ENCODE data around the gene RP9.
A peak's percentile ranks its signal among the peaks of the same experiment; 100 is the strongest.
"Not testable (repeated sequence)": the region's sequence is repeated elsewhere in the genome, so short reads cannot be mapped to it uniquely, and the experiment has no call there.

Gene RP9

DNA sequence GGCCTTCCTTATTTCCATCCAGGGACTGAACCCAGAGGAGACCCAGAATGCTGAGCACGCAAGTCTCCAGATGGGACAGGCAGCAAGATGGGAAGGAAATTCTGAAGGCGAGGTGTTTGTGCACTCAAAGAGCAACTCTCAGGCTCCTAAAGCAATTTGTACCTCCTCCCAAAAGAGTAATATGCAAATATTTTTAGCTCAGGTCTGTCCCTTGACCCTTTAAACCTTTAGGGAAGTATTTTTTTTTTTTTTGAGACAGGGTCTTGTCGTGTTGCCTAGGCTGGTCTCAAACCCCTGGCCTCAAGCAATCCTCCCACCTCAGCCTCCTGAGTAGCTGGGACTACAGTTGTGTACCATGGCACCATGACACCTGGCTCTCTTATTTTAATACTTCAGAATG lies 8.4 kb downstream of the RP9 start:
- no peak for DNase-seq

DNA sequence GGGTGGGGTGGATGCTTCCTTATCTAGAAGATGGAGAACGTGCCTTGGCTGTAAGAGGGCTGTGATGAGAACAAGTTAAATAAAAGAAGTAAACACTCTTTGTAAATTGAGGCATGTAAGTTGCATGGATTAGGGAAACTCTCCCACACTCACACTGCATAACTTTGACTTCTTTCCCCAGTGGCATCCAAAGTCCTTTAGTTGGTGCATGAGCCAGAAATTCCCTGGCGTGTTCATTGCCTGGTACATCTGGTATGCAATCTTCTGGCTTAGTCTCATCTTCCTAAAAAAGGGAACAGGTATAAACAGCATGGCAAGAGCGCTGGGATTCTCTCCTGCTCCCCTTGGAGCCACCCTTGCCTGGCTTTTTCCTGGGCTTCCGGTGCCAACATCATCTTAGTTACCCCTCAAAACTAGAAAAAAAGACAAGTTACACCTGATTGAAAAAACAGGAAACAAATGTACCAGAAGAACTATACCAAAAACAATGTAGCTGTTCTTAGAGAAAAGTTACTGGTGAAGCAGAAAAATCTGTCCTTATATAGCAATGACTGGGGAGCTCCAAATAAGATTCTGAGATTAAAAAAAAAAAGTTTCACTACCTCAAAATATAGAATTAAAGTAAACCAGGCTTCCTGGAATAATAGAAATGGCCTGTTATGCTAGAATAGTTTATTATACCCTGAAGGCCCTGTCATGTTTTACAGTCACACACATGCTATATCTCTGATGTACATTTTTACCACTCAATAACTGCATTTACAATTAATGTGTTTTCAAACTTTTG lies 9.9 kb downstream of the RP9 start:
- DNase-seq, result no peak

GRCh38 chr7:33094745-33095275 lies 14.4 kb downstream of the RP9 start:
- DNase-seq, result not testable (repeated sequence)

GRCh38 chr7:33093266-33093665 lies 15.9 kb downstream of the RP9 start:
- no peak for DNase-seq

GRCh38 chr7:33091641-33092191 lies 17.5 kb downstream of the RP9 start:
- no peak for DNase-seq

- no peak for DNase-seq
Measured at GRCh38 chr7:33091111-33091531, 18.1 kb downstream of the RP9 start.

DNA sequence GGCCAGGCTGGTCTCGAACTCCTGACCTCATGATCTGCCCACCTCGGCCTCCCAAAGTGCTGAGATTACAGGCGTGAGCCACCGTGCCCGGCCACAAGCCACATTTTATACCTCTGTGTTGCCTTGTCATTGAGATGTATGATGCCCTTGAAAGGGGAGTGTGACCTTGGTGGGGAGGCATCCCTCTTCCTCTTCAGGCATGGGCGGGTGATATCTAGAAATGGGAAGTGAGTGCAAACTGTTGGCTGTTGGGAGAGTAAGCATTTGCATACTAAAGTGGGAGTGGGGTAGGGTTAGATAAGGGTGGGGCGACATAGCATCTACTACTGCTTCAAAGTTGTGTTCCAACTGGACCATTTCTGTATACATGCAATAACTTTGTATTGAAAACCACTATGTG lies 20.1 kb downstream of the RP9 start:
- no peak for DNase-seq

DNA sequence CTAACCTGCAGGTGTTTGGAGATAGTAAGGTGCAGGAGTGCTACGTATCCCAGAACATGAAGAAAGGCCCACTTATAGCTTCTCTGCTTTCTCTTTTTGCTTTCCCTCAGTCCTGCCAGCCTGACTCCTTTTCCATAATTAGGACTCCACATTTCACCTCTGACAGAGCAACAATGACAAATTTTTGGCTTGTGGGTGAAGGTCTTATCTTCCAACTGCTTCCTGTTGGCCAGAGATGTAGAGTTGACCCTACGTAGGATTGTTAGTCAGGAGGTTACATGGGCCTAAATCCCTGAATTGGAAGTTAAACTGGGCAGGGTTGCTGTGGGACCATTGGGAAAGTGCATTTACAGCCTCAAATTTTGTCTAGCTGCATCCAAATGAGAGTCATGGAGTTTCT lies 21.3 kb downstream of the RP9 start:
- no peak for DNase-seq

DNA sequence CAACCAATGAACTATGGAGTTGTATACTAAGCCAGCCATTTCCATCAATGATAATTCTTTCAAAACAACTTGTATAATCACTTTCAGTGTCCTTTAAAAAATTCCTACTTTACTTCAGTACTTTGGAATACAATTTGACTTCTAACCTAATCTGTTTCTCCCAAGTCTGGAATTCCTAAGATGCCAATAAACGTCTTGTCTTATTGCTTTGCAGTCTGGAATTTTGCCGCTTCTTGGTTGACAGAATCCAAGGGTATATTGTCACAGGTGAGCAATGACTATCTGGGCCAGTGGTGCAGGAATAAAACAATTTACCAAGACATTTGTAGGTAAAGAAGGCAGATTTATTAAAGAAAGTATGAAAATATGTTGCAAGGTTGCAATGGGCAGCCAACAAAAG lies 21.8 kb downstream of the RP9 start:
- DNase-seq, result no peak

DNA sequence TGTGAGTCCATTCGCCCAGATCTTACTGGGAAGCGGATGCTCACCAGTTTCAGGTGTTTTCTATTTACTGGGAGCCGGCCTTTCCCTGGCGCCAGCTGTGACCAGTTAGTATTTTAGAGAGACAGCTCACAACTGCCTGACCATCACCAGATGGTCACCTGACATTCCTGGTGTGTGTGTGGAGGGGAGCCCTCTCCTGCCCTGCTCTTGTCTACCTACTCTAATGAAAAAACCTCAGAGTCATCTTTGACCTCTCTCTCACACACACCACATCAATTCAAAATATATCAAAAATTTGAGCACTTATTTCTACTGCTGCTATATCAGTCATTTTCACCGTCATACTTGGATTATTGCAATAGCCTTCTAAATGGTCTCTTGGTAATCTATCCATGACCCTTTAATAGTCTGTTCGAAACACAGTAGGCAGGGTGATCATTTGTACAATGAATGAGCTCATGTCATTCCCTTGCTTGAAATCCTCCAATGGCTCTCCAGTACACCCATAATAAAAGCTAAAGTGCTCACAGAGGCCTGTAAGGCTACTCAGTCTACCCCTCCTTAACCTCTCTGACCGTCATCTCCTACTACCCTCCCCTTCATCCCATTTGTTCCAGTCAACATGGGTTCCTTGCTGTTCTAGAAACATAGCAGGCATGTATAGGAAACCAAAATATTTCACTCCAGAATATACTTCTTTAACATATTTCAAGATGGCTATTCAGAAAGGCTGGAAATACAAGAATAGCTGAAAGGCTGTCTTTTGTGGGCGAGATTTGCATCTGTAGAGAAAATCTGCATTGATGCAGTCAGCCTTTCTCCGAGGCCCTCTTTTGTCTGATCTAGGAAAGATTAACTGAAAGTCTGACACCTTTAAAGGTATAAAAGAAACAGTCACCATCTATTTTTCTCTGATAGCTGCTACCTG lies 29.2 kb downstream of the RP9 start:
- no peak for DNase-seq

DNA sequence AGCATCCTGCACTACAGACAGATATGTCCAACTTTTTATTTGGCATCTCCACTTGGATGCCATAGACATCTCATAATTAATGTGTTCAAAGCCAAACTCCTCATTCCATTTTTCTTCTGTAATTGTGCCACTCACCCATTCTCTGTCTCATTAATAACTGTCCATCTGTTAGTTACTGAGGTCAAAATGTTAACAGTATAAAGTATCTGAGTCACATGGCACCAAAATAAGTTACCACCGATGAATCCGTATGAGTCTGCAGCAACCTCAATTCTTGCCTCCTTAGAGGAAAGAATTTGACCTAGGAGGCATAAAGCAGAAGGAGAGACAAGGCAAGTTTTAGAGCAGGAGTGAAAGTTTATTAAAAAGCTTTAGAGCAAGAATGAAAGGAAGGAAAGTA lies 30.1 kb downstream of the RP9 start:
- DNase-seq, result no peak

- DNase-seq, result no peak
Measured at GRCh38 chr7:33076737-33077136, 32.5 kb downstream of the RP9 start.

- no peak for DNase-seq
Measured at GRCh38 chr7:33075818-33076518, 33.2 kb downstream of the RP9 start.

DNA sequence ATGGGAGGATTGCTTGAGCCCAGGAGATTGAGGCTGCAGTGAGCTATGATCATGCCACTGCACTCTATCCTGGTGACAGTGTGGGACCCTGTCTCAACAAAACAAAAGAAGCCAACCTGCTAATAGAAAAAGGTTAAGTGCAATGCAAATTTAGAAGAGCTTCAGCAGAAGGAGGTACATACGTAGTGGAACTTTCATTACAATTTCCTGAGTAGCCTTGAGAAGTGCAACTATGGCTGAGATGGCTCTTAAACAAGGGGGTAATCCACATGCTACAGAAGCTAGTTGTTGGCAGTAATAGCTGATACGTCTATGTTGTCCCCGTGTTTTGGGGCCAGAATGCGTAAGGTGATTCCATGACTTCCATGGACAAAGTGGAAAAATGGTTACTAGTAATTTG lies 36.0 kb downstream of the RP9 start:
- no peak for DNase-seq

DNA sequence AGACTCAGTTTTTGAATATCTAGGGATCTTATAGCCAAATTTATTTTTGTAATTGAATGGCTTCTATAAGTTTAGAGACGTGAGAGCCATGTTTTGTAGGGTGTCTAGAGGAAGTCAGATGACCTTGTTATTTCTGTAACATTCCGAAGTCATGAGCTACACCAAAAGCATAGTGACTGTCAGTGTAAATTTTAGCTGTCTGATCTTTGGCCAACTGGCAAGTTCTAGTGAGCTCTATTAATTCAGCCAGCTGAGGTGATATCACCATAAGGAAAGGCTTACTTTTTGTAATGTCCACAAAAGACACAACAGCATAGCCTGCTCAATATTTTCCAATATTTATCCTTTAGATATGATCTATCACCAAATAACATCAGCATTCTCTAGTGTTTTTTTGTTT lies 36.7 kb downstream of the RP9 start:
- no peak for DNase-seq

DNA sequence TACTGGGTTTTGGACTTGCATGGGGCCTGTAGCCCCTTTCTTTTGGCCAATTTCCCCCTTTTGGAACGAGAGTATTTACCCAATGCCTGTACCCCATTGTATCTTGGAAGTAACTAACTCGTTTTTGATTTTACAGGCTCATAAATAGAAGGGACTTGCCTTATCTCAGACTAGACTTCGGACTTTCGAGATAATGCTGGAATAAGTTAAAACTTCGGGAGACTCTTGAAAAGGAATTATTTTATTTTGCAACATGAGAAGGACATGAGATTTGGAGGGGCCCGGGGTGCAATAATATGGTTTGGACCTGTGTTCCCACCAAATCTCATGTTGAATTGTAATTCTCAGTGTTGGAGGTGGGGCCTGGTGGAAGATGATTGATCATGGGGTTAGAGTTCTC lies 38.4 kb downstream of the RP9 start:
- no peak for DNase-seq

- DNase-seq, result no peak
Measured at GRCh38 chr7:33070277-33070676, 38.9 kb downstream of the RP9 start.

GRCh38 chr7:33067921-33068320 lies 41.3 kb downstream of the RP9 start:
- no peak for DNase-seq

DNA sequence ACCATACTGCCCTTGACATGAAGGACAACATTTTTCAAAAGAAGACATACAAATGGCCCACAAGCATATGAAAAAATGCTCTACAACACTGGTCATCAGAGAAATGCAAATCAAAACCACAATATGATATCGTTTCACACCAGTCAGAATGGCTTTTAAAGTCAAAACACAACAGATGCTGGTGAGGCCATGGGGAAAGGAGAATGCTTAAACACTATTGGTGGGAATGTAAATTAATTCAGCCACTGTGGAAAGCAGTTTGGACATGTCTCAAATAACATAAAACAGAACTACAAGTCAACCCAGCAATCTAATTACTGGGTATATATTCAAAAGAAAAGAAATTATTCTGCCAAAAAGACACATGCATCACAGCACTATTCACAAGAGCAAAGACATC lies 42.4 kb downstream of the RP9 start:
- no peak for DNase-seq

GRCh38 chr7:33065981-33066380 lies 43.2 kb downstream of the RP9 start:
- DNase-seq, result no peak

GRCh38 chr7:33062782-33063443 lies 46.3 kb downstream of the RP9 start:
- DNase-seq, result peak; percentile 89

GRCh38 chr7:33062023-33062781 lies 47.0 kb downstream of the RP9 start, which contains the start of gene NT5C3A:
NT5C3A (minus strand) TSS chr7:33062776; CDS start chr7:33062705, 71 bp downstream.
- DNase-seq, result peak; percentile 17
